Stimulated activated CD4-positive, alpha-beta T cell treated with anti-CD3 and anti-CD28 coated beads, Interleukin-1b, Interleukin-23, amount 100 ng/mL, for 24 hours (primary cell): ENCODE results near the gene ASB4.
"Not testable (repeated sequence)": the region's sequence is repeated elsewhere in the genome, so short reads cannot be mapped to it uniquely, and the experiment has no call there.

ENCODE experiments used
- DNase-seq, 4 experiments: peaks; one replicate each; pipeline ENCODE4 v3.0.0-alpha.2; 2020; ENCODE audit warnings: low read depth in 4 of 4, low spot score in 1 of 4

Gene ASB4

GRCh38 chr7:95549818-95550529 lies 64.2 kb downstream of the ASB4 start:
- no peak for DNase-seq

GRCh38 chr7:95550546-95550945 lies 64.8 kb downstream of the ASB4 start:
- no peak for DNase-seq

- not testable (repeated sequence) for DNase-seq
Observed at GRCh38 chr7:95552010-95552926, 66.5 kb downstream of the ASB4 start.

GRCh38 chr7:95553939-95554338 lies 68.2 kb downstream of the ASB4 start:
- DNase-seq: no peak

- DNase-seq: no peak
Observed at GRCh38 chr7:95556777-95557176, 71.0 kb downstream of the ASB4 start.

- DNase-seq: no peak
Observed at GRCh38 chr7:95558864-95559263, 73.1 kb downstream of the ASB4 start.

GRCh38 chr7:95560674-95561073 lies 74.9 kb downstream of the ASB4 start:
- DNase-seq: no peak

GRCh38 chr7:95569720-95570119 lies 84.0 kb downstream of the ASB4 start:
- DNase-seq: no peak

GRCh38 chr7:95577137-95577536 lies 91.4 kb downstream of the ASB4 start:
- no peak for DNase-seq

- DNase-seq: no peak
Observed at GRCh38 chr7:95578299-95578855, 92.6 kb downstream of the ASB4 start.

- DNase-seq: no peak
Observed at GRCh38 chr7:95579318-95579717, 93.6 kb downstream of the ASB4 start.

GRCh38 chr7:95581467-95581866 lies 95.7 kb downstream of the ASB4 start:
- no peak for DNase-seq

GRCh38 chr7:95582578-95583293 lies 97.0 kb downstream of the ASB4 start:
- DNase-seq: no peak

- DNase-seq: no peak
Observed at GRCh38 chr7:95583834-95584621, 98.3 kb downstream of the ASB4 start.

GRCh38 chr7:95584769-95585425 lies 99.2 kb downstream of the ASB4 start:
- no peak for DNase-seq

- no peak for DNase-seq
Observed at GRCh38 chr7:95585426-95585789, 99.7 kb downstream of the ASB4 start.

- DNase-seq: no peak
Observed at GRCh38 chr7:95586951-95587301, 101.2 kb downstream of the ASB4 start.

GRCh38 chr7:95589031-95589430 lies 103.3 kb downstream of the ASB4 start:
- no peak for DNase-seq

GRCh38 chr7:95589766-95590165 lies 104.0 kb downstream of the ASB4 start:
- no peak for DNase-seq
